Measurements from ENCODE around the gene MYO1G.
"Not testable (repeated sequence)": the region's sequence is repeated elsewhere in the genome, so short reads cannot be mapped to it uniquely, and the experiment has no call there.

The MYO1G gene

GRCh38 chr7:44965441-44965903 is 13.3 kb downstream of the MYO1G start:
- DNase-seq: no peak

GRCh38 chr7:44964831-44965440 is 13.9 kb downstream of the MYO1G start:
- DNase-seq: no peak

GRCh38 chr7:44964384-44964830 is 14.4 kb downstream of the MYO1G start:
- no peak for DNase-seq

- no peak for DNase-seq
Measured at GRCh38 chr7:44963364-44964290, 15.2 kb downstream of the MYO1G start.

- DNase-seq: no peak
Measured at GRCh38 chr7:44962483-44963251, 16.1 kb downstream of the MYO1G start.

- DNase-seq: no peak
Measured at GRCh38 chr7:44961844-44962482, 16.9 kb downstream of the MYO1G start.

GRCh38 chr7:44960011-44960580 is 18.7 kb downstream of the MYO1G start:
- DNase-seq: no peak

GRCh38 chr7:44959433-44959951 is 19.3 kb downstream of the MYO1G start:
- DNase-seq: no peak

- DNase-seq: no peak
Measured at GRCh38 chr7:44958645-44959344, 20.0 kb downstream of the MYO1G start.

GRCh38 chr7:44956157-44956766 is 22.6 kb downstream of the MYO1G start:
- DNase-seq: no peak

GRCh38 chr7:44955733-44956132 is 23.1 kb downstream of the MYO1G start:
- DNase-seq: no peak

GRCh38 chr7:44953156-44953555 is 25.7 kb downstream of the MYO1G start:
- no peak for DNase-seq

GRCh38 chr7:44949303-44949702 is 29.5 kb downstream of the MYO1G start:
- no peak for DNase-seq

GRCh38 chr7:44945479-44945878 is 33.3 kb downstream of the MYO1G start:
- DNase-seq: no peak

GRCh38 chr7:44944821-44945220 is 34.0 kb downstream of the MYO1G start:
- no peak for DNase-seq

GRCh38 chr7:44943631-44944030 is 35.2 kb downstream of the MYO1G start:
- DNase-seq: no peak

- no peak for DNase-seq
Measured at GRCh38 chr7:44937426-44937825, 41.4 kb downstream of the MYO1G start.

- DNase-seq: no peak
Measured at GRCh38 chr7:44936322-44936721, 42.5 kb downstream of the MYO1G start.

- DNase-seq: no peak
Measured at GRCh38 chr7:44935583-44935982, 43.2 kb downstream of the MYO1G start.

GRCh38 chr7:44935016-44935415 is 43.8 kb downstream of the MYO1G start:
- DNase-seq: no peak

GRCh38 chr7:44934510-44934909 is 44.3 kb downstream of the MYO1G start:
- not testable (repeated sequence) for DNase-seq
